HL-60 (cell line): ENCODE measurements around the gene FHDC1.

Experiments used
- DNase-seq, 2 experiments: peaks; one replicate each; pipeline ENCODE4 v3.0.0-alpha.2; 2010 to 2020; ENCODE audit warnings: low read depth in 1 of 2, low spot score in 1 of 2
- H3K27ac ChIP-seq: fragments of 250-450 bp; sonication (Bioruptor Pico); replicated peaks from 2 replicates; pipeline ENCODE4 v1.5.1; 2020; ENCODE audit warnings: mild to moderate bottlenecking, moderate library complexity
- H3K27me3 ChIP-seq: fragments of 250-450 bp; sonication (Bioruptor Pico); 2 replicates; pipeline ENCODE4 v1.5.1; 2021; ENCODE audit warnings: mild to moderate bottlenecking, moderate library complexity; ENCODE audit not compliant: insufficient read depth, poor library complexity, severe bottlenecking
- H3K4me3 ChIP-seq: replicated peaks from 2 replicates; pipeline ENCODE4 v1.5.1; 2011; ENCODE audit warnings: mild to moderate bottlenecking, control low read depth, low read length; ENCODE audit not compliant: insufficient read depth
- GABPA ChIP-seq: IDR thresholded peaks from 2 replicates; pipeline ENCODE4 v1.6.1; 2012; ENCODE audit warnings: low read depth
- POLR2AphosphoS5 ChIP-seq: IDR thresholded peaks from 2 replicates; pipeline ENCODE4 v1.6.1; 2012; ENCODE audit warnings: low read depth
- SPI1 ChIP-seq: IDR thresholded peaks from 2 replicates; pipeline ENCODE4 v1.6.1; 2012; ENCODE audit warnings: low read depth, mild to moderate bottlenecking, borderline replicate concordance
- TF ChIP-seq, protein P1 (sequence below): IDR thresholded peaks from 2 replicates; pipeline ENCODE4 v1.6.1; 2012; ENCODE audit warnings: low read depth; ENCODE audit not compliant: insufficient replicate concordance
- TF ChIP-seq, protein P2 (sequence below): IDR thresholded peaks from one replicate; pipeline ENCODE4 v1.5.1; 2011; ENCODE audit warnings: low read length, control low read depth, inconsistent platforms; ENCODE audit not compliant: insufficient read depth

The FHDC1 gene

DNA sequence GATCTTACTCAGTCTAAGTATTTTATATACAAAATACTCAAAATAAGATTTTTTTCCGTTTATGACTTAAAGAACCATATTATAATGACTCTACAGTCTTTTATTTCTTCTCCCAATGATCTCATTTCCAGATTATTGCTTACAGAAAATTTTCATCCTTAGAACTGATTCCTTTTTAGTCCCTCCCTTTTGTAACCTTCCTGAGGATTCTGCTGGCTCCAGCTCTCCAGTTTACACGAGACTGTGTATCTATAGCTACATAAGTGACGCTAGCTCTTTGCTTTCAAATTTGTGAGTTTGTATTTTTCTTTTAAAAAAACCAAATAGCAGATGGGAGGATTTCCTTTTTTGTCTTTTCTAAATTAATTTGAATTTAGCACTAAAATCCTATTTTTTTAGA is 24.0 kb downstream of the FHDC1 start:
- DNase-seq, result no peak
- Histone ChIP-seq H3K27ac (no peak overlapping the region), H3K4me3 (no peak overlapping the region), H3K27me3 (no peaks in the 10 kb centered on the region)
- TF ChIP-seq SPI1, result no peak
- no peak for TF ChIP-seq GABPA
- TF ChIP-seq, protein P1, sequence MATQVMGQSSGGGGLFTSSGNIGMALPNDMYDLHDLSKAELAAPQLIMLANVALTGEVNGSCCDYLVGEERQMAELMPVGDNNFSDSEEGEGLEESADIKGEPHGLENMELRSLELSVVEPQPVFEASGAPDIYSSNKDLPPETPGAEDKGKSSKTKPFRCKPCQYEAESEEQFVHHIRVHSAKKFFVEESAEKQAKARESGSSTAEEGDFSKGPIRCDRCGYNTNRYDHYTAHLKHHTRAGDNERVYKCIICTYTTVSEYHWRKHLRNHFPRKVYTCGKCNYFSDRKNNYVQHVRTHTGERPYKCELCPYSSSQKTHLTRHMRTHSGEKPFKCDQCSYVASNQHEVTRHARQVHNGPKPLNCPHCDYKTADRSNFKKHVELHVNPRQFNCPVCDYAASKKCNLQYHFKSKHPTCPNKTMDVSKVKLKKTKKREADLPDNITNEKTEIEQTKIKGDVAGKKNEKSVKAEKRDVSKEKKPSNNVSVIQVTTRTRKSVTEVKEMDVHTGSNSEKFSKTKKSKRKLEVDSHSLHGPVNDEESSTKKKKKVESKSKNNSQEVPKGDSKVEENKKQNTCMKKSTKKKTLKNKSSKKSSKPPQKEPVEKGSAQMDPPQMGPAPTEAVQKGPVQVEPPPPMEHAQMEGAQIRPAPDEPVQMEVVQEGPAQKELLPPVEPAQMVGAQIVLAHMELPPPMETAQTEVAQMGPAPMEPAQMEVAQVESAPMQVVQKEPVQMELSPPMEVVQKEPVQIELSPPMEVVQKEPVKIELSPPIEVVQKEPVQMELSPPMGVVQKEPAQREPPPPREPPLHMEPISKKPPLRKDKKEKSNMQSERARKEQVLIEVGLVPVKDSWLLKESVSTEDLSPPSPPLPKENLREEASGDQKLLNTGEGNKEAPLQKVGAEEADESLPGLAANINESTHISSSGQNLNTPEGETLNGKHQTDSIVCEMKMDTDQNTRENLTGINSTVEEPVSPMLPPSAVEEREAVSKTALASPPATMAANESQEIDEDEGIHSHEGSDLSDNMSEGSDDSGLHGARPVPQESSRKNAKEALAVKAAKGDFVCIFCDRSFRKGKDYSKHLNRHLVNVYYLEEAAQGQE, result no peak
- TF ChIP-seq, protein P2, sequence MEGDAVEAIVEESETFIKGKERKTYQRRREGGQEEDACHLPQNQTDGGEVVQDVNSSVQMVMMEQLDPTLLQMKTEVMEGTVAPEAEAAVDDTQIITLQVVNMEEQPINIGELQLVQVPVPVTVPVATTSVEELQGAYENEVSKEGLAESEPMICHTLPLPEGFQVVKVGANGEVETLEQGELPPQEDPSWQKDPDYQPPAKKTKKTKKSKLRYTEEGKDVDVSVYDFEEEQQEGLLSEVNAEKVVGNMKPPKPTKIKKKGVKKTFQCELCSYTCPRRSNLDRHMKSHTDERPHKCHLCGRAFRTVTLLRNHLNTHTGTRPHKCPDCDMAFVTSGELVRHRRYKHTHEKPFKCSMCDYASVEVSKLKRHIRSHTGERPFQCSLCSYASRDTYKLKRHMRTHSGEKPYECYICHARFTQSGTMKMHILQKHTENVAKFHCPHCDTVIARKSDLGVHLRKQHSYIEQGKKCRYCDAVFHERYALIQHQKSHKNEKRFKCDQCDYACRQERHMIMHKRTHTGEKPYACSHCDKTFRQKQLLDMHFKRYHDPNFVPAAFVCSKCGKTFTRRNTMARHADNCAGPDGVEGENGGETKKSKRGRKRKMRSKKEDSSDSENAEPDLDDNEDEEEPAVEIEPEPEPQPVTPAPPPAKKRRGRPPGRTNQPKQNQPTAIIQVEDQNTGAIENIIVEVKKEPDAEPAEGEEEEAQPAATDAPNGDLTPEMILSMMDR, result no peak
- TF ChIP-seq POLR2AphosphoS5, result no peak

DNA sequence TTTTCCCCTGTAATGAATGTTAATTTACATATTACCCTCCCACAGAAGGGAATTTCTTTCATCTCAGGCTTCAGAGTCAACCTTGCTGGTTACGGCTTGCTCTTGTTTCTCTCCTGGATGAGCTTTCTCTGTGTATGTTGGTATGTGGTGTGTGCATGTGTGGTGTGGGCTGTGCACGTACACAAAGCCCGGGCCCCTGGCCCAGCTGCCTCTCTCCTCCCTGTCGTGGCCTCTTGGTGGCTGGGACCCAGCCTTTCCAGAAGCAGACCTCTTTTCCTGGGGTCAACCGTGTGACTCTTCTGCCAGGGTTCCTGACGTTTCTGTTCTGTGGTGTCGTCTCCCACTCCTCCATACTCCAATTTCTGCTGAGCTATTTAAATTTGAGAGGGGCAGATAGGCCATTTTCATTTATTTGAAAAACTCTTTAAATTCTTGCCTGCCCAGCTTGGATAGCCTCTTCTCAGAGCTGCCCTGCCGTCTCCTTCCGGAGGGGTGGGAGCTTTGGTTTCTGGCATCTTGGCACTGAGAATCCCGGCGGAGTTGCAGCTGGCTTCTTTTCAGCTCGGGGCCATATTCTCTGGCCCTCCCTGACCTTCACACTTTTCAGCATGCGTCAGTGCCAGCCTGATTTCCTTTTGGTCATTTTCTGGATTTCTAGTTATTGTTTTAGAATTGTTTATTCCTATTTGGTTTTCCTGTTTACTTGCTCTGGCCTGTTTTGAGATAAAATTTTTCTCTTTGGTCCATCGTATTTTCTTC is 25.1 kb downstream of the FHDC1 start:
- Histone ChIP-seq H3K27me3 (no peaks in the 10 kb centered on the region), H3K27ac (no peak overlapping the region), H3K4me3 (no peak overlapping the region)
- no peak for TF ChIP-seq GABPA
- TF ChIP-seq, protein P1, result no peak
- no peak for TF ChIP-seq SPI1
- DNase-seq, result no peak

DNA sequence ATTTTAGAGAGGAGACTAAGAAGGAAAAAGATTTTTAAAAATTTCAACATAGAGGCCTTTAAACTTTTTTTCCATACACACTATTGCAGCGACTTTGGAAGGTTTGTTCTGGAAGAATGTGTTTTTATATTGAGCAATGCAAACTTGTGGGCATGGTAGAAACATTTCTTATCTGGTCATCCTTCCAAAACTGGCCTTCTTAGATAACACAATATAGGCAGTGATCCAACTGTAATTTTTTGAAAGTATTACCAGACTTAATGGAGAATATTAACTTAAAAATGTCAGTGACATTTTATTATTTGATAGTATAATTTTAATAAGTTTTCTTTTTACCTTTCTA is 25.6 kb downstream of the FHDC1 start:
- no peak for TF ChIP-seq SPI1
- no peak for TF ChIP-seq GABPA
- TF ChIP-seq, protein P1, result no peak
- no peak for TF ChIP-seq POLR2AphosphoS5
- TF ChIP-seq, protein P2, result no peak
- no peak overlapping the region for H3K27ac ChIP-seq
- H3K4me3 ChIP-seq, result no peak overlapping the region
- no peaks in the 10 kb centered on the region for H3K27me3 ChIP-seq
- no peak for DNase-seq
